Activated gamma-delta T cell treated with anti-CD3 and anti-CD28 coated beads, Interleukin-2, amount 50 U/mL, for 16 hours (primary cell): ENCODE results near the gene UBB.
"Not testable (repeated sequence)": the region's sequence is repeated elsewhere in the genome, so short reads cannot be mapped to it uniquely, and the experiment has no call there.

Experiments used
- DNase-seq: peaks from one replicate; pipeline ENCODE4 v3.0.0-alpha.2; 2020; ENCODE audit warnings: low read depth

Gene UBB

DNA sequence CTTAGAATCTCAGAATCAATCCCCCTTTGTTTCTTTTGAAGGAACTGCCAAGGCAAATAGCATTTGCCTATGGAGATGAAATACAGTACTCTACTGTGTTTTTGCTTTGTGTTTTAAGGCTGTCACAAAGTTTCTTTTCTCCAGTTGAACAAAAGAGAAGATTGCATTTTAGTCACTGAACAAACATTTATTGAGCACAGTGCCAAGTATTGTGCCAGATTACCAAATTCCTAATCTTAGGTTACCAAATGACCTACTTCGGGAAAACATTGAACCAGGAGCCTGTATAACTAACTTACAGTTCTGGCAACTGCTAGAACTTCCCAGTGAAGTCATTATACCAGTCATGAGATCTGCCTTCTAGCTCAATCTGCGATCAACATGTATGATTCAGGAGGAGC, 3.0 kb upstream of the UBB start:
- no peak for DNase-seq

- no peak for DNase-seq
These were observed 2.1 kb upstream of the UBB start for GRCh38 chr17:16378636-16379282.

DNA sequence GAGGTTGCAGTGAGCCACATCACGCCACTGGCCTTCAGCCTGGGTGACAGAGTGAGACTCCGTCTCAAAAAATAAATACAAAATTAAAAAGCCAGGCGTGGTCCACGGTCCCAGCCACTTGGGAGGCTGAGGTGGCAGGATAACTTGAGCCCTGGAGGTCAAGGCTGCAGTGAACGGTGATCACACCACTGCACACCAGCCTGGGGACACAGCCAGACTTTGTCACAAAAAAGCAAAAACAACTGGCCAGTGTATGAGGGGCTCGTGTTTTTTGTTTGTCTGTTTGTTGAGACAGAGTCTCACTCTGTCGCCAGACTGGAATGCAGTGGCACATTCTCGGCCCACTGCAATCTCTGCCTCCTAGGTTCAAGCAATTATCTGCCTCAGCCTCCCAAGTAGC, 1.2 kb upstream of the UBB start:
- no peak for DNase-seq

DNA sequence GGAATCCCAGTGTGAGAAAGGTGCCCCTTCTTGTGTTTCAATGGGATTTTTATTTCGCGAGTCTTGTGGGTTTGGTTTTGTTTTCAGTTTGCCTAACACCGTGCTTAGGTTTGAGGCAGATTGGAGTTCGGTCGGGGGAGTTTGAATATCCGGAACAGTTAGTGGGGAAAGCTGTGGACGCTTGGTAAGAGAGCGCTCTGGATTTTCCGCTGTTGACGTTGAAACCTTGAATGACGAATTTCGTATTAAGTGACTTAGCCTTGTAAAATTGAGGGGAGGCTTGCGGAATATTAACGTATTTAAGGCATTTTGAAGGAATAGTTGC, 567 bp downstream of the UBB start:
- DNase-seq: no peak

DNA sequence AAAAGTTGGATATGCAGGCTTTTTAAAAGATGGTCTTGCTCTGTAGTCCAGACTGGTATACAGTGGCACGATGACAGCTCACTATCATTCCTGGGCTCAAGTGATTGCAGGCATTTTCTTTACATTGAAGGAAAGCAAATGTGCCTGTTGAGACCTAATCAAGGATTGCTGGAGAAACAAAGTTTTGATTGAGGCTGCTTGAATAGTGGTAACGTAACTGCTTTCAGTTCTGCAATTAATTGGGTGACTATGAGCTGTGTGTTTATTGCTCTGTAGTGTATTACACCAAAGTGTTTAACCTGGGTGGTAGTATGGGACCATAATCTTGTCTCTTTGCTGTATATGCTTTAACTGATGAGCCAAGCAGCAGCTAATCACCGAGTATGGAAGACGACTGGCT, 2.3 kb downstream of the UBB start:
- no peak for DNase-seq

GRCh38 chr17:16383772-16384287, 2.9 kb downstream of the UBB start:
- DNase-seq: no peak

- DNase-seq: no peak
These were observed 3.7 kb downstream of the UBB start for GRCh38 chr17:16384557-16384956.

DNA sequence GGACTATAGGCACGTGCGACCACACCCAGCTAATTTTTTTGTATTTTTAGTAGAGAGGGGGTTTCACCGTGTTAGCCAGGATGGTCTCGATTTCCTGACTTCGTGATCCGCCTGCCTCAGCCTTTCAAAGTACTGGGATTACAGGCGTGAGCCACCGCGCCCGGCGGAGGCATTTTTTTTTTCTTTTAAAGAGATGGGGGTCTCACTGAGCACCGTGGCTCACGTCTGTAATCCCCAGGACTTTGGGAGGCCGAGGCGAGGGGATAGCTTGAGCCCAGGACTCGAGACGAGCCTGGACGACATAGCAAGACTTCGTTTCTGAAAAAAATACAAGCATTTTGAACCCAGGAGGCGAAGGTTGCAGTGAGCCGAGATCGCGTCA, 5.2 kb downstream of the UBB start:
- DNase-seq: not testable (repeated sequence)

DNA sequence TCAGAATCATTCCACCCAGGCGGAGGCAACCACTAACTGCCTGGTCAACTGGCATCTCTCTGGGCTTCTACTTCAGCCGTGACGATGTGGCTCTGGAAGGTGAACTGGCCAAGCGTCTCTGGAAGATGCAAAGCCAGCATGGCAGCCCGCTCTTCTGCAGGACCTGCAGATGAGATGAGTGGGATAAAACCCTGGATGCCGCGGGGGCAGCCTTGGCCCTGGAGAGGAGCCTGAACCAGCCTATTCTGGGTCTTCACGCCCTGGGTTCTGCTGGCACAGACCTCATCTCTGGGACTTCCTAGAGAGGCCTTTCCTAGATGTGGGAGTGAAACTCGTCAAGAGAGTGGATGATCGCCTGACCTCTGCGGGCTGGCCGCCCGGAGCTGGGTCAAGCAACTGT, 10.6 kb downstream of the UBB start:
- DNase-seq: no peak

DNA sequence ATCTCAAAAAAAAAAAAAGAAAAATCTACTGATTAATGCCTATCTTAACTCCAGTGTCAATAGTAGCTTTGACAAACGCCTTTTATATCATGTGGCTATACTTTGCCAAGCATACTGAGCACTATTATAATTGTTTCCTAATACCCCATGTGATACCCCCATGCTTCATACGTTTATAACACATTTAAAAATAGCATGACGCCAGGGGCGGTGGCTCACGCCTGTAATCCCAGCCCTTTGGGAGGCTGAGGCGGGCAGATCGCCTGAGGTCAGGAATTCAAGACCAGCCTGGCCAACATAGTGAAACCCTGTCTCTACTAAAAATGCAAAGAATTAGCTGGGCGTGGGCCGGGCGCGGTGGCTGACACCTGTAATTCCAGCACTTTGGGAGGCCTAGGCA, 11.6 kb downstream of the UBB start:
- not testable (repeated sequence) for DNase-seq

DNA sequence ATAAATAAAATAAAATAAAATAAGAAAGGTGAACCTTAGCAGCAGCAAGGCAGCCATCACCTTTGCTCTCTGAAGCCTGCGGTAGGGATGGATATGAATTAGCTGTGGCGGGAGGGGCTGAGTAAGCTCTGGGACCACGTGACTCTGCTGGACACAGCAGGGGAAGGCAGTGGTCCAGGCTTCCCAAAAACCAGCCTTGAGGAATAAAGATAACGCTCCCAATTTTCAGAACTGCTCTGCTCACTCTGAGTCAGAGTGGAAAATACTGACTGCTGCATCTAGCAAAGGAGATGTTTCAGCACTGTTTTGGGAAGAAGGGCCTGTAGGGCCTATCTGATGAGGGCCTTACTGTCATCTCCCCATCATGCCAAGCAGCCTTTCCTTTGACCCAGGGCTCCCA, 15.0 kb downstream of the UBB start:
- not testable (repeated sequence) for DNase-seq

GRCh38 chr17:16396693-16397092, 15.8 kb downstream of the UBB start:
- DNase-seq: not testable (repeated sequence)

- DNase-seq: no peak
These were observed 17.7 kb downstream of the UBB start for GRCh38 chr17:16398270-16399267.

DNA sequence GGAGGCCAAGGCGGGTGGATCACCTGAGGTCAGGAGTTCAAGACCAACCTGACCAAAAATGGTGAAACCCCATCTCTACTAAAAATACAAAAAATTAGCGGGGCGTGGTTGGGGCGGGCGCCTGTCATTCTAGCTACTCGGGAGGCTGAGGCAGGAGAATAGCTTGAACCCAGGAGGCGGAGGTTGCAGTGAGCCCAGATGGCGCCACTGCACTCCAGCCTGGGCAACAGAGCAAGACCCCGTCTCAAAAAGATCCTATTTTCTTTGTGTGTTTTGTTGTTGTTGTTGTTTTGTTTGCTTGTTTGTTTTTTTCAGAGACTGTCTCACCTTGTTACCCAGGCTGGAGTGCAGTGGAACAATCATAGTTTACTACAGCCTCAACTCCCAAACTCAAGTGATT, 23.0 kb downstream of the UBB start:
- DNase-seq: not testable (repeated sequence)

DNA sequence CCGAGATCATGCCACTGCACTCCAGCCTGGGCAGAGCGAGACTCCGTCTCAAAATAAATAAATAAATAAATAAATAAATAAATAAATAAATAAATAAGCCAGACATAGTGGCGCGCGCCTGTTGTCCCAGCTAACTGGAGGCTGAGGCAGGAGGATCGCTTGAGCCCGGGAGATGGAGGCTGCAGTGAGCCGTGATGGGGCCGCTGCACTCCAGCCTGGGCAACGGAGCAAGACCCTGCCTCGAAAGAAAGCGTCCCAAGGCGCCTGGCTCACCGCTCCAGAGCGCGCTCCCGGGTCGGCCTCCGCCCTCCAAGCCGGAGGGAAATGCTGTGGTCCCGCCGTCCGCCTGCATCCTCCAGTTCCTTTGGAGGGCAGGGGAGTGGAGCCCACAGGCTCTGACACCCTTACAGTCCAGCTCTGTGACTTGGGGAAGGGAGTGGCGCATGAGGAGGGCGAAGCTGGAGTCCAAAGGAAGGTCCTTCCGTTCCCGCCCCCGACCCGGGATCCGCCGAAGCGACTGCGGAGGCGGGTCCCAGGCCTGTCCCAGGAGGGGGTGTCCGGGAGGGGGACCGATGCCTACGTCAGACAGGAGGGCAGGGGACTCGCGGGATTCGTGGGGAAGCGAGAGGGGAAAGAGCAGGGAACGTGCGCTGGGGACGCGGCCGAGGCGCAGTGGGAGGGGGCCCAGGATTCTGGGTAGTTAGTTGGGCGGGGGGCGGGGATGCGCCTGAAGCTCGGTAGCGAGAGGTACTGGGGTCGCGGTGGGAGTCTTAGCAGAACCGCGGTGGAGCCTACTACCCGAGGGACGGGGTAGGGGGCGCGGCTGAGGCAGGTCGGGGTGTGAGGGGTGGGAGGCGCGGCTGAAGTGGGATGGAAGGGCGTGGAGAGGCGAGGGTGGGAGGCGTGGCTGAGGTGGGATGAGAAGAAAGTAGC, 26.1 kb downstream of the UBB start:
- no peak for DNase-seq

GRCh38 chr17:16407911-16408588, 27.2 kb downstream of the UBB start:
- DNase-seq: no peak

- no peak for DNase-seq
These were observed 34.4 kb downstream of the UBB start, which contains the start of gene TRPV2 for GRCh38 chr17:16415031-16415924. TRPV2 (plus strand) TSS chr17:16415571; CDS start chr17:16417669, 2,098 bp downstream.

DNA sequence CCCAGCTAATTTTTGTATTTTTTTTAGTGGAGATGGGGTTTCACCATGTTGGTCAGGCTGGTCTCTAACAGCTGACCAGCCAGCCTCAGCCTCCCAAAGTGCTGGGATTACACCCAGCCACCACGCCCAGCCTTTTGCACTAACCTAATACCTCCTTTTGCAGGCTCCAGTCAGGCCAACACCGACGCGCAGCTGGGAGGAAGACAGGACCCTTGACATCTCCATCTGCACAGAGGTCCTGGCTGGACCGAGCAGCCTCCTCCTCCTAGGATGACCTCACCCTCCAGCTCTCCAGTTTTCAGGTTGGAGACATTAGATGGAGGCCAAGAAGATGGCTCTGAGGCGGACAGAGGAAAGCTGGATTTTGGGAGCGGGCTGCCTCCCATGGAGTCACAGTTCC, 36.5 kb downstream of the UBB start:
- DNase-seq: no peak

DNA sequence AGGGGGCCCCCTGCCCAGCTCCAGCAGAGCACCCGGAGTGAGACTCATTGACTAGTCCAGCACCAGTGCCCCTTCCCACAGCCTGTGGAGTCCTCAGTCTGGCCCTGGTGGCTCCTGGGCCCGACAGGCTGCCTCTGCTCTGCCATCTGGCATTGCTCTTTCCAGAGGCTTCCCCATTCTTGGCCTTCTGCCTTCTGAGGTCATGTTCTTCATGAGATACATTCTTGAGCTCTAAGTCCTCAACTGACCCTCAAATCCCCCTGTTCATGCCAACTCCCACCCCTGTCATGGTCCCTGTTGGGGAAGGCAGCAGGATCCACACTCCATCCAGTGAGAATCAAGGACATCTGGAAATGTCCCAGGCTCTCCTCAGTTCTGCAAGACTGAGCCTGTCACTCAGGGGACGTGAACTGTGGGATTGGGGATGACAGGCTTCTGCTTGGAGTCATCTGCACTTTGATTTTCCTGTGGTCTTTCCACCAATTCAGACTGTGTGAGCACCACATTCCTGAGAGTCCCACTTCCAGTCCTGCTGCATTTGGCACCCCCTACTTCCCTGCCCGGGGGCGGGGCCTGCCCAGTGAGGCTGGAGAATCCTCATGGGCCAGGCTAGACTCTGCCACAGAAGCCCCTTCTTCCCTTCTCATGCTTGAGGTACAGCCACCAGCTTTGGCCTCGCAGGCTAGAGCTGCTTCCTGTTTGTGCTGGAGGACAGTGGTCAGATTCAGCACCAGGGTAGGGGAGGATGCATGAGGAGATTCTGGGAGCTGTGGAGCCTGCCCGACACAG, 37.2 kb downstream of the UBB start:
- DNase-seq: no peak

GRCh38 chr17:16418685-16419068, 37.8 kb downstream of the UBB start:
- DNase-seq: no peak
